ENCODE measurements around the gene MUC5B. TPM values are rescaled to one million over a fixed set of nuclear protein-coding genes. Genes with fewer than 3 reads are reported as not detected.

MUC5B gene
- total RNA-seq, 2 donors from 2014 or later, result 0.18 to 17.3 TPM

GRCh38 chr11:1224491-1225385, 1.9 kb downstream of the MUC5B start:
- H3K27ac ChIP-seq, result no peak overlapping the region
- H3K36me3 ChIP-seq, result no peaks in the 10 kb centered on the region
- intact Hi-C loops (cut with DNase I), result no loop called here
- peaks cover 28% of the 10 kb centered on the region for H3K27me3 ChIP-seq (replicated peaks; ENCODE audit: insufficient read depth)
- WGBS, result 53% methylated on average over 25 of the region's 27 CpGs
- no peaks in the 10 kb centered on the region for H3K9me3 ChIP-seq
- DNase-seq (ENCODE audit: low spot score), result no peak
- H3K4me1 ChIP-seq (replicated peaks), result peaks cover under 1% of the 10 kb centered on the region
- TF ChIP-seq POLR2A (IDR thresholded peaks at IDR 0.05) (no peak), POLR2AphosphoS5 (IDR thresholded peaks at IDR 0.05) (no peak), CTCF (IDR thresholded peaks at IDR 0.05) (no peak)
- no peak overlapping the region for H3K4me3 ChIP-seq

GRCh38 chr11:1225386-1226225, 2.7 kb downstream of the MUC5B start:
- Histone ChIP-seq H3K4me3 (no peak overlapping the region), H3K27ac (no peak overlapping the region), H3K36me3 (no peaks in the 10 kb centered on the region), H3K27me3 (replicated peaks; ENCODE audit: insufficient read depth) (peaks cover 30% of the 10 kb centered on the region), H3K4me1 (replicated peaks) (no peaks in the 10 kb centered on the region), H3K9me3 (no peaks in the 10 kb centered on the region)
- TF ChIP-seq POLR2A (IDR thresholded peaks at IDR 0.05) (no peak), POLR2AphosphoS5 (IDR thresholded peaks at IDR 0.05) (no peak), CTCF (IDR thresholded peaks at IDR 0.05) (no peak)
- intact Hi-C loops (cut with DNase I), result no loop called here
- no peak for DNase-seq (ENCODE audit: low spot score)
- 87% methylated on average over 24 of the region's 29 CpGs for WGBS

- no peaks in the 10 kb centered on the region for H3K36me3 ChIP-seq
- 80% methylated on average over 39 of the region's 41 CpGs for WGBS
- no peaks in the 10 kb centered on the region for H3K9me3 ChIP-seq
- H3K27ac ChIP-seq, result no peak overlapping the region
- intact Hi-C loops (cut with DNase I), result no loop called here
- peaks cover 32% of the 10 kb centered on the region for H3K27me3 ChIP-seq (replicated peaks; ENCODE audit: insufficient read depth)
- no peak overlapping the region for H3K4me3 ChIP-seq
- TF ChIP-seq CTCF (IDR thresholded peaks at IDR 0.05) (no peak), POLR2AphosphoS5 (IDR thresholded peaks at IDR 0.05) (no peak), POLR2A (IDR thresholded peaks at IDR 0.05) (no peak)
- no peak for DNase-seq (ENCODE audit: low spot score)
- H3K4me1 ChIP-seq (replicated peaks), result no peaks in the 10 kb centered on the region
Measured at GRCh38 chr11:1226226-1226985, 3.5 kb downstream of the MUC5B start.

GRCh38 chr11:1226986-1227550, 4.2 kb downstream of the MUC5B start:
- intact Hi-C loops (cut with DNase I), result no loop called here
- DNase-seq (ENCODE audit: low spot score), result no peak
- no peak overlapping the region for H3K4me3 ChIP-seq
- no peak overlapping the region for H3K27ac ChIP-seq
- H3K9me3 ChIP-seq, result no peaks in the 10 kb centered on the region
- H3K4me1 ChIP-seq (replicated peaks), result no peaks in the 10 kb centered on the region
- H3K36me3 ChIP-seq, result no peaks in the 10 kb centered on the region
- 60% methylated on average over 23 of the region's 23 CpGs for WGBS
- TF ChIP-seq POLR2A (IDR thresholded peaks at IDR 0.05), result no peak
- no peak for TF ChIP-seq CTCF (IDR thresholded peaks at IDR 0.05)
- TF ChIP-seq POLR2AphosphoS5 (IDR thresholded peaks at IDR 0.05), result no peak
- peaks cover 28% of the 10 kb centered on the region for H3K27me3 ChIP-seq (replicated peaks; ENCODE audit: insufficient read depth)

All from prostate gland (tissue), 2 donors.